ENCODE results near the gene CYP2F1.
"Not testable (repeated sequence)": the region's sequence is repeated elsewhere in the genome, so short reads cannot be mapped to it uniquely, and the experiment has no call there.

CYP2F1 gene

DNA sequence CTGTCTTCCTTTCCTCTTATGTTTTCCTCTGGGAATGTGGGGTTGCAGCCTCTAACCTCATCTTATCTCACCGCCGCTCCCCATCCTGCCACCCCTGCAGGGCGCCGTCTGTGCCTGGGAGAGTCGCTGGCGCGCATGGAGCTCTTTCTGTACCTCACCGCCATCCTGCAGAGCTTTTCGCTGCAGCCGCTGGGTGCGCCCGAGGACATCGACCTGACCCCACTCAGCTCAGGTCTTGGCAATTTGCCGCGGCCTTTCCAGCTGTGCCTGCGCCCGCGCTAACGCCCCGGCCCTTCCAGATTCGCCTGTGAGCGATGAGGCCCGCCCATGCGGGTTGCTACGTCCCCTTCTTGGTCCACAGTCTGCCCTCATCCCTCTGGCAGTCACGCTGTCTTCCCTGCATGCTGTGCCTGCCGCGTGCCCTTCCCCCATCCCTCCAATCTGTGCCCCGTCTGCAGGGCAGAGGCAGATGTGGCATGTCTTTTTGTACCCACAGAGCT lies 13.6 kb downstream of the CYP2F1 start:
- H3K27ac ChIP-seq (ENCODE audit: low read depth, low read length); H3K9ac ChIP-seq (ENCODE audit: low read length); H3K27me3 ChIP-seq (ENCODE audit: control insufficient read depth in 1 of 2, insufficient read depth in 2 of 2, low read length in 2 of 2); H3K9me3 ChIP-seq (ENCODE audit: low read length); H3K36me3 ChIP-seq (ENCODE audit: insufficient read depth, low read length); H3K4me1 ChIP-seq (ENCODE audit: insufficient read depth, low read length): not testable (repeated sequence)
- peak overlapping the region in 1 of 2 donors; percentile 11 for H3K4me3 ChIP-seq (ENCODE audit: low read depth in 1 of 2, low read length in 2 of 2)

DNA sequence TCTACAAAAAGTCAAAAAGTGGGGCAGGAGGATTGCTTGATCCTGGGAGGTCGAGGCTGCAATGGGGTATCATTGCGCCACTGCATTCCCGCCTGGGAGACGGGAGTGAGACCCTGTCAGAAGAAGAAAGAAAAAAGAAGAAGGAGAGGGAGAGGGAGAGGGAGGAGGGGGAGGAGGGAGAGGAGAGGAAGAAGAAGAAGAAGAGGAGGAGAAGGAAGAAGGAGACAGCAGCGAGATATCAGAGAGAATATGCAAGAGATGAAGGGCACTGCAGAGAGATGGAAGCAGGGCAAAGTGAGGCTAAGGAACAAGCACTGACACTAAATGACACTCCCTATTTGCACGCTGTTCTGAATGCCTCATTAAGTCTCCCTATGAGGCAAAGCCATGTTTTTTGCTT lies 14.5 kb downstream of the CYP2F1 start:
- no peak overlapping the region for H3K9ac ChIP-seq (ENCODE audit: low read length)
- no peaks in the 10 kb centered on the region for H3K4me1 ChIP-seq (ENCODE audit: insufficient read depth, low read length)
- no peaks in the 10 kb centered on the region for H3K27me3 ChIP-seq (ENCODE audit: control insufficient read depth in 1 of 2, insufficient read depth in 2 of 2, low read length in 2 of 2)
- no peak overlapping the region for H3K4me3 ChIP-seq (ENCODE audit: low read depth in 1 of 2, low read length in 2 of 2)
- no peak overlapping the region for H3K27ac ChIP-seq (ENCODE audit: low read depth, low read length)
- H3K9me3 ChIP-seq (ENCODE audit: low read length), result no peaks in the 10 kb centered on the region
- no peaks in the 10 kb centered on the region for H3K36me3 ChIP-seq (ENCODE audit: insufficient read depth, low read length)

DNA sequence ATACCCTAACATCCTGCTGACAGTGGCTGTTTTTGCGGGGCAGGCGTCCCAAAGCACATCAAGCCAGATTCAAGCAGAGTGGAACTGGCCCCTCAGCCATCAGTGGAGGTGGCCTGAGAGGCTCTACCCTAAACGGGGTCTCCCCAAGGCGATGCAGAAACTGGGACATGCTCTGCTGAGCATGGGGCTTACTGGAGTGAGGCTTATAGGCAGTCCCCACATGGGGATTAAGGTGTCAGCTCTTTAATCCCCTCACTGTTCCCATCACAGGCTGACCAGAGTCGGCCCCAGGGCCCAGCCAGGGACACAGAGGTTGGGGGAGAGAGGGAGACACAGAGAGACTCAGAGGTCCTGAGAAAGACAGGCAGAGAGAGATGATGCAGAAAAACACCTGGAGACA lies 17.0 kb downstream of the CYP2F1 start:
- peaks cover 2% of the 10 kb centered on the region for H3K4me1 ChIP-seq (ENCODE audit: insufficient read depth, low read length)
- no peak overlapping the region for H3K4me3 ChIP-seq (ENCODE audit: low read depth in 1 of 2, low read length in 2 of 2)
- H3K9ac ChIP-seq (ENCODE audit: low read length), result no peak overlapping the region
- H3K9me3 ChIP-seq (ENCODE audit: low read length), result no peaks in the 10 kb centered on the region
- no peak overlapping the region for H3K27ac ChIP-seq (ENCODE audit: low read depth, low read length)
- no peaks in the 10 kb centered on the region for H3K27me3 ChIP-seq (ENCODE audit: control insufficient read depth in 1 of 2, insufficient read depth in 2 of 2, low read length in 2 of 2)
- H3K36me3 ChIP-seq (ENCODE audit: insufficient read depth, low read length), result no peaks in the 10 kb centered on the region

DNA sequence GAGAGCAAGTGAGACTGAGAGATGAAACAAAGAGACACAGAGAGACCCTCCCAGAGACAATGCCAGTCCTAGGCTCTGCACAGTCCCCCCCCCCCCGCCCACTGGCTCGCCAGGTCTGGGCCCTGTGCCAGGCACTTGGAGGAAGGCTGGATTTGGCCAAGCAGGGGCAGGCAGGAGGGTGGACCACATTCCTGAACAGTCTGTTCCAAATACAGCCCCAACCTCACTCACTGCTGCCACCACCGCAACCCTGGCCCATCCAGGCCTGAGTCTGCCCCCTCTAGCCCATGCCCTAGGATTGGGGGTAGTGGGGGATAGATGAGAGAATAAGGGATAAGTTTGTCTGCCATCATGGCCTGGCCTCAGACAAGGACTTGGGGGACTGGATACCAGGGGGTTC lies 19.0 kb downstream of the CYP2F1 start:
- H3K4me1 ChIP-seq (ENCODE audit: insufficient read depth, low read length), result peaks cover 6% of the 10 kb centered on the region
- no peak overlapping the region for H3K4me3 ChIP-seq (ENCODE audit: low read depth in 1 of 2, low read length in 2 of 2)
- no peaks in the 10 kb centered on the region for H3K9me3 ChIP-seq (ENCODE audit: low read length)
- no peaks in the 10 kb centered on the region for H3K27me3 ChIP-seq (ENCODE audit: control insufficient read depth in 1 of 2, insufficient read depth in 2 of 2, low read length in 2 of 2)
- no peaks in the 10 kb centered on the region for H3K36me3 ChIP-seq (ENCODE audit: insufficient read depth, low read length)
- H3K9ac ChIP-seq (ENCODE audit: low read length), result no peak overlapping the region
- H3K27ac ChIP-seq (ENCODE audit: low read depth, low read length), result no peak overlapping the region

DNA sequence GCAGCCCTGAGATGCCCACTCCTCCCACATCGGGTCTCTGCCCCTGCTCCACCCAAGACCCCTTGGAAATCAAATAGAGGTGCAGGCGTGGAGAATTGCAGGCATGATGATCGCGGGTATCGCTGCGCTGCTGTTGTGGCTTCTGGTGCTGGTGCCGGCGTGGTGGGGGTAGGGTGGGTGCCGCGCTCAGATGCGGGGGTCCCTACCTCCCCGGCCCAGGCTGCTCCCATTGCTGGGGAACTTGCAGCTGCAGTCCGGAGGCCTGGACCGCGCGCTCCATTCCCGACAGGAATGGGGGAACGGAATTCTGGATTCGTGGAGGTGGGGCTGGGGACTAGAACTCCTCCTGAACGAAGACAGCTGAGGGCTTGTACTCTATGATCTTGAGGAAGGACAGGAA lies 20.4 kb downstream of the CYP2F1 start:
- H3K4me1 ChIP-seq (ENCODE audit: insufficient read depth, low read length), result peaks cover 6% of the 10 kb centered on the region
- H3K9ac ChIP-seq (ENCODE audit: low read length), result no peak overlapping the region
- no peaks in the 10 kb centered on the region for H3K9me3 ChIP-seq (ENCODE audit: low read length)
- no peak overlapping the region for H3K4me3 ChIP-seq (ENCODE audit: low read depth in 1 of 2, low read length in 2 of 2)
- no peaks in the 10 kb centered on the region for H3K36me3 ChIP-seq (ENCODE audit: insufficient read depth, low read length)
- H3K27ac ChIP-seq (ENCODE audit: low read depth, low read length), result no peak overlapping the region
- H3K27me3 ChIP-seq (ENCODE audit: control insufficient read depth in 1 of 2, insufficient read depth in 2 of 2, low read length in 2 of 2), result no peaks in the 10 kb centered on the region

DNA sequence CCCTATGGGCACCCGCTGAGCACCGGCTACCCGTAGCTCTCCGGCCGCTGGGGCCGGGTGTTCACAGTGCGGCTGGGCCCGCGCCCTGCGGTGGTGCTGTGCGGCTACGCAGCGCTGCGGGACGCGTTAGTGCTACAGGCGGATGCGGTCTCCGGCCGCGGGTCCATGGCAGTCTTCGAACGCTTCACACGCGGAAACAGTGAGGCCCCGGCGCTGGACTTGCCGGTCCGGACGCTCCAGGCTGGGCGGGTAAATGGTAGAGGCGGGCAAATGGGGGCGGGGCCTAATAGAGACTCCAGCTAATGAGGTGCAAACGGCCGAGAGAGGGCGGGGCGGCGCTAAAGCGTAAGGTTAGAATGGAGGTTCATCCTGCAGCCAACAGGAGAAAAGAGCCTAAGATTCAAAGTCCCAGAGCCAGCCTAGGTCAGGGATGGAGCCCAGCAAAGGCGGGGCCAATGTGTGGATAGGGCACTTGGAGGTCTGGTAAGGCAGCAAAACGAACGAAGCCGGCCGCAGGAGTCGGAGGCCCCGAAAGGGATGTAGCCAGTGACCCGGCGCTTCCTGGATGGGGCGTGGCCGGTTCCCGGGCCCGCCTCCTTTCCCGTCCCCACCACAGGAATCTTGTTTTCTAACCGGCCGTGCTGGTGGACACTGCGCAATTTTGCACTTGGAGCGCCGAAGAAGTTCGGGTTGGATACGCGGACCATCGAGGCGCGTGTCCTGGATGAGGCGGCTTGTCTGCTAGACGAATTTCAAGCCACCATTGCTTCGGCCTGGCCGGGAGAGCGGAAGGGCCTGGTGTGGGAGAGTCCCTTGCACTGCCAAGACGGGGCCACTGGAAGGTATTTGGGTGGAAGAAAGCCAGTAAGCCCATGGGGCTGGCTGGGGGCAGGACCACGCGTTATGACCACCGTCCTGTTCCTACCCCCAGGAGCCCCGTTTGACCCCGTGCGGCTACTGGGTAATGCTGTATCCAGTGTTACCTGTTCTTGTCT lies 21.5 kb downstream of the CYP2F1 start:
- not testable (repeated sequence) for H3K9ac ChIP-seq (ENCODE audit: low read length); H3K36me3 ChIP-seq (ENCODE audit: insufficient read depth, low read length); H3K27ac ChIP-seq (ENCODE audit: low read depth, low read length); H3K4me1 ChIP-seq (ENCODE audit: insufficient read depth, low read length); H3K9me3 ChIP-seq (ENCODE audit: low read length); H3K27me3 ChIP-seq (ENCODE audit: control insufficient read depth in 1 of 2, insufficient read depth in 2 of 2, low read length in 2 of 2)
- H3K4me3 ChIP-seq (ENCODE audit: low read depth in 1 of 2, low read length in 2 of 2), result peak overlapping the region; percentile 30 to 52

DNA sequence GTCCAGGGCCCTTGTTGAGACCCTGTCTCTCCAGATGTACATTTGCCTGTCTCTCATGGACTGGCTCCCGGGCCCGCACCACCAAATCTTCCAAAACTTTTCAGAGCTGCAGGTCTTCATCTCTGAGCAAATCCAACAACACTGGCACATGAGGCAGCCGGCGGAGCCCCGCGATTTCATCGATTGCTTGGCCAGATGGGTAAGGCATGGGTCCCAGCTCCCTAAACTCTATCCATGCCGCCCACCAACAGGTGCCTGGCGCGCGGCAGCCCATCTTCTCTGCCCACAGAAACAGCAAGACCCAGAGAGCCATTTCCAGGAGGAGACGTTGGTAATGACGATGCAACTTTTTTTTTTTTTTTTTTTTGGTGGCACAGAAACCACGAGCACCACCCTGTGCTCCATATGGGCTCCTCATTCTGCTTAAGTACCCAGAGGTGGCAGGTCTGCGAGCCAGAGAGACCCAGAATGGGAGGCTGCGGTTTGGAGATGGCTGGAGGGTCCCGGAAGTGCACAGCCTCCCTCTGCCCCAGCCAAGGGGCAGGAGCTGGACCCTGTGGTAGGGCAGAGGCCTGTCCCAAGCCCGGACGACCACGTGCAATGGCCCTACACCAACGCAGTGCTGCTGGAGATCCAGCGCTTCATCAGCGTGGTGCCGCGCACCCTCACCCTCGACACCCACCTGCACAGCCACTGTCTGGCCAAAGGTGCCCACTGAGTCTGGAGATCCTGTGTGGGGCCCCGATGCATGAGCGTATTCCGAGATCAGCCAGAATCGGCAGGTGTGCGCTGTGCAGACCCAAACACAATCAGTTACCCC lies 22.6 kb downstream of the CYP2F1 start:
- Histone ChIP-seq H3K9ac (ENCODE audit: low read length) (no peak overlapping the region), H3K27ac (ENCODE audit: low read depth, low read length) (no peak overlapping the region), H3K4me3 (ENCODE audit: low read depth in 1 of 2, low read length in 2 of 2) (peak overlapping the region in 1 of 2 donors; percentile 52)

DNA sequence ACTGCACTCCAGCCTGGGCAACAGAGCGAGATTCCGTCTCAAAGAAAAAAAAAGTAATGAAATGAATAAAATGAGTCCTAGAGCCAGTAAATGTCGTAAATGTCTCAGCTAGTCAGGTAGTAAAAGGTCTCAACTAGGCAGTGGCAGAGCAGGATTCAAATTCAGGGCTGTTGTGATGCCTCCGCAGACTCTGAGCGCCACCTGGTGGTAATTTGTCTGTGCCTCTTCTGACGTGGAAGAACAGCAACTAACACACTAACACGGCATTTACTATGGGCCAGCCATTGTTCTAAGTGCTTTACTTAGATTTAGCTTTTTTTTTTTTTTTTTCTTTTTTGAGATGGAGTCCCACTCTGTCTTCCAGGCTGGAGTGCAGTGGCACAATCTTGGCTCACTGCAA lies 30.2 kb downstream of the CYP2F1 start:
- Histone ChIP-seq H3K4me3 (ENCODE audit: low read depth in 1 of 2, low read length in 2 of 2) (no peak overlapping the region), H3K9ac (ENCODE audit: low read length) (no peak overlapping the region), H3K9me3 (ENCODE audit: low read length) (no peaks in the 10 kb centered on the region), H3K4me1 (ENCODE audit: insufficient read depth, low read length) (no peaks in the 10 kb centered on the region), H3K27ac (ENCODE audit: low read depth, low read length) (no peak overlapping the region), H3K36me3 (ENCODE audit: insufficient read depth, low read length) (no peaks in the 10 kb centered on the region), H3K27me3 (ENCODE audit: control insufficient read depth in 1 of 2, insufficient read depth in 2 of 2, low read length in 2 of 2) (no peaks in the 10 kb centered on the region)

More for the DNA sequence above, 22.6 kb downstream of the CYP2F1 start:
- Histone ChIP-seq H3K27me3 (ENCODE audit: control insufficient read depth in 1 of 2, insufficient read depth in 2 of 2, low read length in 2 of 2) (no peaks in the 10 kb centered on the region), H3K9me3 (ENCODE audit: low read length) (no peaks in the 10 kb centered on the region), H3K36me3 (ENCODE audit: insufficient read depth, low read length) (no peaks in the 10 kb centered on the region), H3K4me1 (ENCODE audit: insufficient read depth, low read length) (peaks cover 6% of the 10 kb centered on the region)

DNA sequence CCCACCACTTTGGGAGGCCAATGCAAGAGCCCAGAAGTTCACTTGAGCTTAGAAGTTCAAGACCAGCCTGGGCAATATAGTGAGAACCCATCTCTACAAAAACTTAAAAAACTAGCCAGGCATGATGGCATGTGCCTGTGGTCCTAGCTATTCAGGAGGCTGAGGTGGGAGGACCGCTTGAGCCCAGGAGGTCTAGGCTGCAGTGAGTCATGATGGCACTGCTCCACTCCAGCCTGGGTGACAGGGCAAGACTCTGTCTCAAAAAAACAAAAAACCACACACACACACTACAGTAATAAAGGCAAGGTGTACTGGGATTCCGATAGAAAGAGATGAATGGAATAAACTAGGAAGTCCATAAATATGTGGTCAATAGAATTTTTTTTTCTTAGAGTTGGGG lies 35.6 kb downstream of the CYP2F1 start:
- Histone ChIP-seq H3K4me1 (ENCODE audit: insufficient read depth, low read length) (no peaks in the 10 kb centered on the region), H3K9me3 (ENCODE audit: low read length) (no peaks in the 10 kb centered on the region), H3K4me3 (ENCODE audit: low read depth in 1 of 2, low read length in 2 of 2) (no peak overlapping the region), H3K27ac (ENCODE audit: low read depth, low read length) (no peak overlapping the region), H3K36me3 (ENCODE audit: insufficient read depth, low read length) (no peaks in the 10 kb centered on the region), H3K9ac (ENCODE audit: low read length) (no peak overlapping the region), H3K27me3 (ENCODE audit: control insufficient read depth in 1 of 2, insufficient read depth in 2 of 2, low read length in 2 of 2) (no peaks in the 10 kb centered on the region)

DNA sequence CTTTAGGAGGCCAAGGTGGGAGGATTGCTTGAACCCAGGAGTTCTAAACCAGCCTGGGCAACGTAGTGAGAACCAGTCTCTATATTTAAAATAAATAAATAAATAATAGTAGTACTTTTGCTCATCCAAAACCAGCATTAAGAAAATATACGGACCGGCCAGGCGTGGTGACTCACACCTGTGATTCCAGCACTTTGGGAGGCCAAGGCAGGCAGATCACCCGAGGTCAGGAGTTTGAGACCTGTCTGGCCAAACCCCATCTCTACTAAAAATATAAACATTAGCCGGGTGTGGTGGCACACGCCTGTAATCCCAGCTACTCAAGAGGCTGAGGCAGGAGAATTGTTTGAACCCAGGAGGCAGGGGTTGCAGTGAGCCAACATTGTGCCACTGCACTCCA lies 36.8 kb downstream of the CYP2F1 start:
- H3K9ac ChIP-seq (ENCODE audit: low read length); H3K36me3 ChIP-seq (ENCODE audit: insufficient read depth, low read length); H3K27me3 ChIP-seq (ENCODE audit: control insufficient read depth in 1 of 2, insufficient read depth in 2 of 2, low read length in 2 of 2); H3K4me1 ChIP-seq (ENCODE audit: insufficient read depth, low read length); H3K9me3 ChIP-seq (ENCODE audit: low read length); H3K27ac ChIP-seq (ENCODE audit: low read depth, low read length); H3K4me3 ChIP-seq (ENCODE audit: low read depth in 1 of 2, low read length in 2 of 2): not testable (repeated sequence)

DNA sequence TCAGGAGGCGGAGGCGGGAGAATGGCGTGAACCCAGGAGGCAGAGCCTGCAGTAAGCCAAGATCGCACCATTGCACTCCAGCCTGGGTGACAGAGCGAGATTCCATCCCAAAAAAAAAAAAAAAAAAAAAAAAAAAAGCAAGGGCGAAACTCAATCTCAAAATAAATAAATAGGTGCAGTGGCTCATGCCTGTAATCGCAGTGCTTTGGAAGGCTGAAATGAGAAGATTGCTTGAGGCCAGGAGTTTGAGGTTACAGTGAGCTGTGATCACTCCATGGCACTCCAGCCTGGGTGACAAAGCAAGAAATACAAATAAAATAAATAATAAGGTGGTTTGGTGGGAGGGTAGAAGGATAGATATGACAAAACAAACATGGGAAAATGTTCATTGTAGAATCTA lies 39.8 kb downstream of the CYP2F1 start:
- Histone ChIP-seq H3K4me3 (ENCODE audit: low read depth in 1 of 2, low read length in 2 of 2) (no peak overlapping the region), H3K9me3 (ENCODE audit: low read length) (no peaks in the 10 kb centered on the region), H3K4me1 (ENCODE audit: insufficient read depth, low read length) (no peaks in the 10 kb centered on the region), H3K36me3 (ENCODE audit: insufficient read depth, low read length) (no peaks in the 10 kb centered on the region), H3K9ac (ENCODE audit: low read length) (no peak overlapping the region), H3K27ac (ENCODE audit: low read depth, low read length) (no peak overlapping the region), H3K27me3 (ENCODE audit: control insufficient read depth in 1 of 2, insufficient read depth in 2 of 2, low read length in 2 of 2) (no peaks in the 10 kb centered on the region)
